NT2/D1 (cell line): ENCODE measurements around the gene NLGN1.

Experiments used
- SUZ12 ChIP-seq: IDR thresholded peaks from 2 replicates; pipeline ENCODE4 v1.6.1; 2011; ENCODE audit not compliant: insufficient read length, insufficient read depth; ENCODE audit errors: extremely low read depth
- ZNF274 ChIP-seq: IDR thresholded peaks from 2 replicates; pipeline ENCODE4 v1.6.1; 2011; ENCODE audit warnings: mild to moderate bottlenecking, low read depth, low read length

GRCh38 chr3:174101244-174101643 lies 703.7 kb downstream of the NLGN1 start:
- TF ChIP-seq SUZ12 (no peak), ZNF274 (no peak)
